HUES48 (cell line): ENCODE measurements around the gene RPS6KA6.

Experiments
- H3K27ac ChIP-seq: one replicate; pipeline ENCODE4 v1.7.0; 2013; ENCODE audit warnings: low read depth, low read length, inconsistent platforms
- H3K27me3 ChIP-seq: 2 replicates; pipeline ENCODE4 v1.6.1; 2013; ENCODE audit warnings: mild to moderate bottlenecking, low read length; ENCODE audit not compliant: control insufficient read depth, insufficient read depth
- H3K36me3 ChIP-seq: 2 replicates; pipeline ENCODE4 v1.6.1; 2013; ENCODE audit warnings: low read length; ENCODE audit not compliant: control insufficient read depth, insufficient read depth
- H3K4me1 ChIP-seq: 2 replicates; pipeline ENCODE4 v1.6.1; 2013; ENCODE audit warnings: mild to moderate bottlenecking, low read length; ENCODE audit not compliant: control insufficient read depth, insufficient read depth
- H3K4me3 ChIP-seq: 2 replicates; pipeline ENCODE4 v1.5.1; 2013; ENCODE audit warnings: mild to moderate bottlenecking, low read depth, low read length
- H3K9ac ChIP-seq: 2 replicates; pipeline ENCODE4 v1.6.1; 2013; ENCODE audit warnings: mild to moderate bottlenecking, low read depth, low read length, moderate library complexity
- H3K9me3 ChIP-seq: 2 replicates; pipeline ENCODE4 v1.6.1; 2013; ENCODE audit warnings: low read length; ENCODE audit not compliant: control insufficient read depth, insufficient read depth

RPS6KA6 gene

DNA sequence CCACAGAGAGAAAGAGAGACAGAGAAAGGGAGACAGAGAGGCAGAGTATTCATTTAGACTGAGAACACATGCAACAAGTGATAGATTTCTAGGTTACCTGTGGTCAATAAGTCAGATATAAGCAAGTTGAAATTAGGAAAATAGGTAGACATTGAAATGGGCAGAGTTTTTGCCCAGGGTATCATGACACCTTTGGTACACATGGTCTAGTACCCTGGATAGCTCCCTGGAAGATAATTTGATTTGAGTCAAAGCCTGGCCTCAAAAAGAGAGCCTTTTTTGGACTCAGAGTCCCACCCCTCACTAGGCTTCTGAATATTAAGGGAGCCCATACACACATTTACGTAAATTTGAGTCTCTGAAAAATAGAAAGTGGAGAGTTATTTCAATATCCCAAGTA, 4.0 kb upstream of the RPS6KA6 start:
- Histone ChIP-seq H3K27ac (no peak overlapping the region), H3K4me3 (no peak overlapping the region), H3K36me3 (no peaks in the 10 kb centered on the region), H3K4me1 (no peaks in the 10 kb centered on the region), H3K9ac (no peak overlapping the region), H3K27me3 (no peaks in the 10 kb centered on the region), H3K9me3 (no peaks in the 10 kb centered on the region; the same call in 1 of the 2 replicates)

DNA sequence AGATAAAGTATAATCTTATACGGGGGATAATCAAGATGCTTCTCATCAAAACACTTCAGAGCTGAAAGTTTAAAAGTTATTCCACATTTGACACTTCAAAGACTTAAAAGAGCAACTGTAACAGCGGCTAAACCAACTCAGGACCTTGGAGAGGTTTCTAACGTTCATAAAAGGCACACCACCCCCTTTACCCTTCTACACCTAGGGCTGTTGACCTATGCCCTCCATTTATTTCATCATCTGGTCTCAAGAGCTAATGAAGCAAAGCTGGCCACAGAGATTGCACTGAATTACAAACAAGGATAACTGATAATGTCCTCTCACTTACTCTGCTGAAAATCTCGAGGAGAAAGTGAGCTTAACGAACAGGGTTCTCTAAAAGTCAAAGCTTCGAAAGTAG, 1.1 kb upstream of the RPS6KA6 start:
- no peak overlapping the region for H3K27ac ChIP-seq
- no peaks in the 10 kb centered on the region for H3K36me3 ChIP-seq
- no peaks in the 10 kb centered on the region for H3K27me3 ChIP-seq
- H3K4me3 ChIP-seq = no peak overlapping the region
- no peak overlapping the region for H3K9ac ChIP-seq
- H3K4me1 ChIP-seq = peaks cover 3% of the 10 kb centered on the region; the same call in 1 of the 2 replicates
- H3K9me3 ChIP-seq = no peaks in the 10 kb centered on the region; the same call in 1 of the 2 replicates

DNA sequence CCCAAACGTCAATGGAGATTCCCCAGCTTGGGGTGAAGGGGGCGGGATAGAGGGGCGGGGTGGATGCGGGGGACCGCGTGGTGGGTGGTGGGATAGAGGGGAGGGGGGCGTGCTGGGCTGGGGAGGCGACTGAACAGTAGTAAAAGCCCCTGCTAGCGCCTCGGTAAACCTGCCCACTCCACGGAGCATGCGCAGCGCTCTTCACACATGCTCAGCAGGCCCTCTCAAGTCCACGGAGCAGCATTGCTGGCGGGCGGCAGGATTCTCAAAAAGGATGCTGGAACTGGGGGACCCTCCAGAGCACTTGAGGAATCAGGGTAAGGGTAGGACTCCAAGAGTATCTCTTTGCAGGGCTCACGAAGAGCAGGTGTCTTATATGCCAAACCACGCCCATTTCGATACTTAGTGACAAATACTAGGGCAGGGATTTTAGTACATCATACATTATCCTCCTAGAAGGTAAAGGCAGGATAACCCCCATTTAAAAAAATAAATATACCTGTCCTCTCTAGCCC, 378 bp upstream of the RPS6KA6 start:
- H3K9me3 ChIP-seq = no peaks in the 10 kb centered on the region; the same call in 1 of the 2 replicates
- no peak overlapping the region for H3K9ac ChIP-seq
- H3K27ac ChIP-seq = no peak overlapping the region
- H3K27me3 ChIP-seq = no peaks in the 10 kb centered on the region
- H3K36me3 ChIP-seq = no peaks in the 10 kb centered on the region
- H3K4me3 ChIP-seq = peak overlapping the region; percentile 73
- peaks cover 3% of the 10 kb centered on the region; the same call in 1 of the 2 replicates for H3K4me1 ChIP-seq

DNA sequence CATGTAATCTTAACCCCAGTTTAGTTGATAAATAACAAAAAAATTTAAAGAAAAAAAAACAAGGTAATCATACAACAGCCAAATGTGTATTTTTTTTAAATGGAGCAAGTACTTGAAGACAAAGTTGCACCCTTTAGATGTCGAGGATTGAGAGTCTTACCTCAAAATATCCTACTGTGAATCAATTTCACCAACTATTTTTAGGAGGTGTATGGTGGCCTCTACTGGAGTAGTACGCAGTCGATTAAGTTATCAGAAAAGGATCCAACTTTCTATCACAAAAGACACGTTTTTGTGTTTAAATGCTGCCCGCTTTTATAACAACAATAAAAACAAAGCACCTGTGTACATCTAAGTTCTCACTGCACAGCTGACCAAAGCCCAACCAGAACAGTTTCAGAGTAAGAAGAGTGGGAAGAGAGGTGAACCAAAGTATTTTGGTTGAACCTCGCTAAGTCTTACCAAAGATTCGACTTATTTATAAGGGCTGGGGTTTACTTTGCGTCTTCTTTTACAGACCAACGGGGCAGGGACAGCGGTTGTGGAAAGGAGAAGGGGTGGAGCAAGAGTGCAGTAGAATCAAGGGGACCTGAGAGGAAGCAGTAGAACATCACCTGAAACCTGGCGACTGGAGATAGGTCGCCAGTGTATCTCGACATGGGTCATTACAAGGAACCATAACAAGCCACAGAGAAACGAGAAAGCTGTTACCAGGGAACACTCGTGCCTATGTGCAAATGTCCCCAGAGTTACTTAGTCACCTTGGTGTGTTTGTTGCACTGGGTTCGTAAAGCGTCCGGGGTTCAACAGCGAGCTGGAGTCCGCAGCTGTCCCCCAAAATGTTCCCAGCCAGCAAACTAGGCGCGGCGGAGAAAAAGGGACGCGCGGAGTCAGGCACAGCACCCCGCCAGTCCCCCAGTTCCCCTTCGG, 1.1 kb downstream of the RPS6KA6 start:
- peaks cover 3% of the 10 kb centered on the region; the same call in 1 of the 2 replicates for H3K4me1 ChIP-seq
- no peaks in the 10 kb centered on the region for H3K36me3 ChIP-seq
- no peak overlapping the region; the same call in 1 of the 2 replicates for H3K9ac ChIP-seq
- no peaks in the 10 kb centered on the region for H3K27me3 ChIP-seq
- H3K9me3 ChIP-seq = no peaks in the 10 kb centered on the region
- H3K27ac ChIP-seq = peak overlapping the region; percentile 71
- H3K4me3 ChIP-seq = peak overlapping the region; percentile 73

DNA sequence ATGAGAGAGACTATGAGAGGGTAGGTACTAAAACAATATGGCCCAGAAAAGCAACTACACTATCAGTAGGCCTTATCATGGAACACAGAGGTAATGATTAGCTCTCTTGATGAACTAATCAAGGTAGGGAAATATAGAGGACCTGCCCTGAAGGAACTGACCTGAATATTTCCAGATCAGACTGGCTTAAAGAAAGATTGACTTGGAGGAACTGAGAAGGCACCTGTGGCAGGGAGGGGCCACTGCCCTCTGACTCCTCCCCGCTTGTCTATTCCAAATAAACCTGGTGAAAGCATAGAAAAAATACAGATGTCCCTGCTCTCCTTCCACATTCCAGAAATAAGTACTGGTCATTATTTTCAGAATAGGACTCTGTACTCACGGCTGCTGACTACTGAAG, 5.5 kb downstream of the RPS6KA6 start:
- Histone ChIP-seq H3K27me3 (no peaks in the 10 kb centered on the region), H3K9me3 (no peaks in the 10 kb centered on the region), H3K36me3 (no peaks in the 10 kb centered on the region), H3K4me3 (no peak overlapping the region), H3K27ac (no peak overlapping the region), H3K4me1 (peaks cover 3% of the 10 kb centered on the region; the same call in 1 of the 2 replicates), H3K9ac (no peak overlapping the region)

DNA sequence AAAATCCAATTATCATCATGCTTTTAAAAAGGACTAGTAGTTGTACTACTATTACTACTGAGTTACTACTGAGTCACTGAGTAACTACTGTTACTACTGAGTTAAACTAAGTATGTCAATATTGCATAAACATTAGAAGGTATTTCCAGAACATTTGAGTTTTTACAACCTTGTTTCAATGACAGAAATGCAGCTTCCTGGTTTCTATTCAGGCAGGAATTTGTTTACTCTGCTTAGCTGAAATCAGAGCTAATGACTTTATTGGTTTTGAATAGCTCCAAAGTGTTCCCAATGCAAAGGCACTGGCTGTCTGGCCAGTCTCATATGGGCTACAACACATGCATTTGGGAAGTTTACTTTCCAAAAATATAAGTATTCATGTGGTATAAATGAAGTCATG, 12.0 kb downstream of the RPS6KA6 start:
- Histone ChIP-seq H3K9ac (no peak overlapping the region), H3K27me3 (no peaks in the 10 kb centered on the region), H3K4me3 (no peak overlapping the region), H3K4me1 (peaks cover 6% of the 10 kb centered on the region), H3K9me3 (0 out of 2 replicates have a peak, but pooled peaks cover 2% of the 10 kb centered on the region), H3K27ac (no peak overlapping the region), H3K36me3 (no peaks in the 10 kb centered on the region)

DNA sequence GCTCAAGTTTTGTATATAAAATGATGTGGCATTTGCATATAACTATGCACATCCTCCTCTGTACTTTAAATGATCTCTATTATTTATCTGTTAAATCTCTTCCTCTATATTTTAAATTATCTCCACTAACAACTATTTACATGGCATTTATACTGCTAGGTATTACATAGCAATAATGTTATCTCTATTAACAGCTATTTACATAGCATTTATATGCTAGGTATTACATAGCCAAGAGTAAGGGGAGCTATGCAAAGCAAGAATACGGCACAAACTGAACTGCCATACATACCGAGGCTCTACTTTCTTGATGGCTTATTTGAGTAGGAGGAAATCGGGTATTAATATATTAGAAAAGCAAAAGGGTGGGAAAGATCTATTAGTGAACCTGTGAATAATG, 12.7 kb downstream of the RPS6KA6 start:
- Histone ChIP-seq H3K9me3 (0 out of 2 replicates have a peak, but pooled peaks cover 2% of the 10 kb centered on the region), H3K36me3 (no peaks in the 10 kb centered on the region), H3K9ac (no peak overlapping the region), H3K4me3 (no peak overlapping the region), H3K4me1 (peaks cover 6% of the 10 kb centered on the region), H3K27me3 (no peaks in the 10 kb centered on the region), H3K27ac (no peak overlapping the region)

DNA sequence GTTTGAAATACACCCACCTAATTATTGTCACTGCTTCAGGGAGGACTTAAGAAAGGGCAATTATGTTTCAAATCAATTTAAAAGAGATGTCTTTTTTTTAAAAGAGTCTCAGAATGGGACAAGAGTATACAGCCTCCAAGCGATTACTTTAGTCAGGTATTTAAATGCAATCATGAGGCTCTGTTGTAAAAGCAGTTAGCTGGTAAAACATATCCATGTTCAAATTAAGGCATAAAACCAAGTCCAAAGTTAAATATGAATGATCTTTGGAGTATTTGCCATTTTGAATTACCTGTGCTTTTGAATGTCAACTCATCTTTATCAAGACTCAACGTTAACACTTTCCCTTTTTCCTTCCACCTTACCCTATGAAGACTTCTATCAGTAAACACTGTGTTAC, 13.7 kb downstream of the RPS6KA6 start:
- Histone ChIP-seq H3K9ac (no peak overlapping the region), H3K4me1 (peaks cover 6% of the 10 kb centered on the region), H3K27ac (no peak overlapping the region), H3K36me3 (no peaks in the 10 kb centered on the region), H3K4me3 (no peak overlapping the region), H3K27me3 (no peaks in the 10 kb centered on the region), H3K9me3 (0 out of 2 replicates have a peak, but pooled peaks cover 2% of the 10 kb centered on the region)

DNA sequence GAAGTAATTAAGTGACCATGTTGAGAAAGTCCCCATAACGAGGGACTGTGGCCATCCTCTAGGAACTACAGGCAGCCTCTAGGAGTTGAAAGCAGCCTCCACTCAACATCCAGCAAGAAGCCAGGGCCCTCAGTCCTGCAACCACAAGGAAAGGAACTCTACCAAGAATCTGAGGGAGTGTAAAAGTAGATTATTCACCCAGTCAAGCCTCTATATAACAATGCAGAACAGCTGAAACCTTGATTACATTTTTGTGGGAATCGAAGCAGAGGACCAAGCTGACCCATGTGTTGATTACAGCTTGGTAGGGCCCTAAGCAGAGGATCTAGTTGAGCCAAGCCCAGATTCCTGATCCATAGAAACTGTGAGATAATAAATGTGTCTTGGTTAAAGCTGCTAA, 17.1 kb downstream of the RPS6KA6 start:
- Histone ChIP-seq H3K4me1 (peaks cover 3% of the 10 kb centered on the region), H3K27me3 (no peaks in the 10 kb centered on the region)

DNA sequence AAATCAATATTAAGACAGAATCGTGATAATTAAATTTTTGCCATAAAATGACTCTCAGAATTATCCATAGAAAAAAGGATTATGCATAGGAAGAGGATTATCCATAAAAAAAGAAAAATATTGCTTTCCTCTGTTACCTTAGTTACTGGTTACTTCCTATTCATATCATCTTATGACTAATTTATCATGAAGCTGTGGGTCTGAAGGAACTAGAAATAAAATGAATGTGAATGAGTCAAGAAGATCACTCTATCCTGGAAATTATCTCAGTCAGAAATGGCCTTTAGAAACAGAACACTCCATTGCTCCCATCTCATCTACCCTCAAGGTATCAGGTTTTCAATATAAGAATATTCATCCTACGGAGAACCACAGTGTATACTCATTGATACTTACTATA, 19.4 kb downstream of the RPS6KA6 start:
- H3K4me1 ChIP-seq = no peaks in the 10 kb centered on the region; the same call in 1 of the 2 replicates
- H3K27ac ChIP-seq = no peak overlapping the region
- peaks cover 2% of the 10 kb centered on the region; the same call in 1 of the 2 replicates for H3K9me3 ChIP-seq
- no peak overlapping the region for H3K9ac ChIP-seq
- no peak overlapping the region for H3K4me3 ChIP-seq
- no peaks in the 10 kb centered on the region for H3K36me3 ChIP-seq
- H3K27me3 ChIP-seq = no peaks in the 10 kb centered on the region

More for the DNA sequence above, 17.1 kb downstream of the RPS6KA6 start:
- Histone ChIP-seq H3K27ac (no peak overlapping the region), H3K9me3 (peaks cover 2% of the 10 kb centered on the region; the same call in 1 of the 2 replicates), H3K9ac (no peak overlapping the region), H3K4me3 (no peak overlapping the region), H3K36me3 (no peaks in the 10 kb centered on the region)

DNA sequence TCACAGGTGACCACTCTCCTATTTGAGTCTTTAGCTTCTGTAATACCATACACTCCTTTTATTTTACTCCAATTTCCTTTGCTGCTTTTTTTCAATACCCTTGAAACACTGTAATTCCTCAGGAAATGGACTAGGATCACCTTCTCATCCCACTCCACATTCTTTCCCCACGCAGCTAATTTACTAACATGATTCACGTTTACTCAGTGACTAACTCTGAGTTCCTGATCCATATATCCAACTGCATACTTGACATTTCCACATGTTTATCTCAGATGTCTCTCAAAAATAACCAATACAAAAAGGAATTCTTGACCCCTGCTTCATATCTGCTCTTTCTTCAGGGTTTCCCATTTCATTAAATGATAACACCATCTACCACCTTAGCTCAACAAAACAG, 19.9 kb downstream of the RPS6KA6 start:
- H3K27ac ChIP-seq = no peak overlapping the region
- no peaks in the 10 kb centered on the region for H3K36me3 ChIP-seq
- no peaks in the 10 kb centered on the region; the same call in 1 of the 2 replicates for H3K4me1 ChIP-seq
- H3K9ac ChIP-seq = no peak overlapping the region
- peaks cover 3% of the 10 kb centered on the region; the same call in 1 of the 2 replicates for H3K9me3 ChIP-seq
- H3K4me3 ChIP-seq = no peak overlapping the region
- no peaks in the 10 kb centered on the region for H3K27me3 ChIP-seq
